Measurements from ENCODE around the gene CNTN4.

CNTN4 gene

GRCh38 chr3:2554656-2555055 lies 456.0 kb downstream of the CNTN4 start:
- in situ Hi-C loops (cut with MboI; ENCODE audit: low sequenced_read_pairs, unreplicated experiment) = no loop called here
- TF ChIP-seq CTCF (IDR thresholded peaks at IDR 0.05; ENCODE audit: borderline replicate concordance, control extremely low read depth, extremely low read depth, insufficient read depth, missing control alignments) = no peak
- no peak for DNase-seq (ENCODE audit: low spot score)

- in situ Hi-C loops (cut with MboI; ENCODE audit: low sequenced_read_pairs, unreplicated experiment) = no loop called here
- no peak for DNase-seq (ENCODE audit: low spot score)
- no peak for TF ChIP-seq CTCF (IDR thresholded peaks at IDR 0.05; ENCODE audit: borderline replicate concordance, control extremely low read depth, extremely low read depth, insufficient read depth, missing control alignments)
These were observed 460.1 kb downstream of the CNTN4 start for GRCh38 chr3:2558796-2559195.

- no peak for DNase-seq (ENCODE audit: low spot score)
- in situ Hi-C loops (cut with MboI; ENCODE audit: low sequenced_read_pairs, unreplicated experiment) = no loop called here
- no peak for TF ChIP-seq CTCF (IDR thresholded peaks at IDR 0.05; ENCODE audit: borderline replicate concordance, control extremely low read depth, extremely low read depth, insufficient read depth, missing control alignments)
These were observed 468.8 kb downstream of the CNTN4 start for GRCh38 chr3:2567451-2567850.

GRCh38 chr3:2568156-2568555 lies 469.5 kb downstream of the CNTN4 start:
- no peak for TF ChIP-seq CTCF (IDR thresholded peaks at IDR 0.05; ENCODE audit: borderline replicate concordance, control extremely low read depth, extremely low read depth, insufficient read depth, missing control alignments)
- DNase-seq (ENCODE audit: low spot score) = no peak
- in situ Hi-C loops (cut with MboI; ENCODE audit: low sequenced_read_pairs, unreplicated experiment) = no loop called here

GRCh38 chr3:2568929-2569328 lies 470.3 kb downstream of the CNTN4 start:
- in situ Hi-C loops (cut with MboI; ENCODE audit: low sequenced_read_pairs, unreplicated experiment) = no loop called here
- no peak for TF ChIP-seq CTCF (IDR thresholded peaks at IDR 0.05; ENCODE audit: borderline replicate concordance, control extremely low read depth, extremely low read depth, insufficient read depth, missing control alignments)
- DNase-seq (ENCODE audit: low spot score) = no peak

- no peak for DNase-seq (ENCODE audit: low spot score)
- TF ChIP-seq CTCF (IDR thresholded peaks at IDR 0.05; ENCODE audit: borderline replicate concordance, control extremely low read depth, extremely low read depth, insufficient read depth, missing control alignments) = no peak
- in situ Hi-C loops (cut with MboI; ENCODE audit: low sequenced_read_pairs, unreplicated experiment) = no loop called here
These were observed 478.9 kb downstream of the CNTN4 start for GRCh38 chr3:2577571-2577970.

GRCh38 chr3:2578560-2578959 lies 479.9 kb downstream of the CNTN4 start:
- no peak for DNase-seq (ENCODE audit: low spot score)
- in situ Hi-C loops (cut with MboI; ENCODE audit: low sequenced_read_pairs, unreplicated experiment) = no loop called here
- no peak for TF ChIP-seq CTCF (IDR thresholded peaks at IDR 0.05; ENCODE audit: borderline replicate concordance, control extremely low read depth, extremely low read depth, insufficient read depth, missing control alignments)
